GM12891 (cell line): Measurements from ENCODE around the gene DCAF7.

Experiments used
- POLR2A ChIP-seq: IDR thresholded peaks from 2 replicates; pipeline ENCODE4 v1.6.1; 2011; ENCODE audit warnings: low read depth, low read length, control low read depth
- POLR2AphosphoS5 ChIP-seq: IDR thresholded peaks from 2 replicates; pipeline ENCODE4 v1.6.1; 2011; ENCODE audit warnings: low read depth, low read length, control low read depth
- SPI1 ChIP-seq: IDR thresholded peaks from 2 replicates; pipeline ENCODE4 v1.6.1; 2011; ENCODE audit warnings: low read depth, low read length, control low read depth

GRCh38 chr17:63529711-63530556 is 20.3 kb upstream of the DCAF7 start:
- TF ChIP-seq POLR2AphosphoS5 (no peak), POLR2A (no peak), SPI1 (no peak)
